Fibroblast of lung (primary cell): ENCODE measurements around the gene MGST1. TPM values are rescaled to one million over a fixed set of nuclear protein-coding genes. Genes with fewer than 3 reads are reported as not detected.
"Not testable (repeated sequence)": the region's sequence is repeated elsewhere in the genome, so short reads cannot be mapped to it uniquely, and the experiment has no call there.

Experiments
- DNase-seq, 2 donors: peaks; one replicate each; pipeline versions ENCODE4 v3.0.0 to v3.0.0-alpha.2; 2010; ENCODE audit warnings: low read depth in 2 of 2
- H2AFZ ChIP-seq: 2 replicates; pipeline ENCODE4 v1.5.1; 2012; ENCODE audit warnings: low read length, control low read depth, inconsistent platforms
- H3K27ac ChIP-seq: 2 replicates; pipeline ENCODE4 v1.5.1; 2011; ENCODE audit warnings: low read length, control low read depth; ENCODE audit not compliant: insufficient read depth
- H3K27me3 ChIP-seq: 2 replicates; pipeline ENCODE4 v1.5.1; 2011; ENCODE audit warnings: mild to moderate bottlenecking, low read length; ENCODE audit not compliant: control insufficient read depth, insufficient read depth
- H3K36me3 ChIP-seq: 2 replicates; pipeline ENCODE4 v1.5.1; 2011; ENCODE audit warnings: low read length; ENCODE audit not compliant: control insufficient read depth, insufficient read depth
- H3K4me1 ChIP-seq: 2 replicates; pipeline ENCODE4 v1.5.1; 2011; ENCODE audit warnings: low read length; ENCODE audit not compliant: control insufficient read depth, insufficient read depth; ENCODE audit errors: extremely low read depth
- H3K4me2 ChIP-seq: 2 replicates; pipeline ENCODE4 v1.5.1; 2011; ENCODE audit warnings: low read length, control low read depth; ENCODE audit not compliant: insufficient read depth; ENCODE audit errors: extremely low read depth
- H3K4me3 ChIP-seq, 4 experiments: fragments of 200-600 bp in 1 of 4; sonication (generic) in 1 of 4; replicated peaks in 1 of 4; 2 replicates each; pipeline ENCODE4 v1.5.1; 2011 to 2016; ENCODE audit warnings: low read length in 4 of 4, low read depth in 3 of 4, mild to moderate bottlenecking in 3 of 4, control low read depth in 2 of 4, inconsistent platforms in 1 of 4, mixed read lengths in 1 of 4; ENCODE audit not compliant: insufficient read depth in 1 of 4; ENCODE audit errors: control extremely low read depth in 1 of 4
- H3K79me2 ChIP-seq: 2 replicates; pipeline ENCODE4 v1.5.1; 2012; ENCODE audit warnings: mild to moderate bottlenecking, low read length, inconsistent platforms; ENCODE audit not compliant: control insufficient read depth, insufficient read depth
- H3K9ac ChIP-seq: 2 replicates; pipeline ENCODE4 v1.5.1; 2011; ENCODE audit warnings: mild to moderate bottlenecking, low read length, control low read depth; ENCODE audit not compliant: insufficient read depth
- H3K9me3 ChIP-seq: 2 replicates; pipeline ENCODE4 v1.5.1; 2012; ENCODE audit warnings: low read depth, low read length; ENCODE audit not compliant: control insufficient read depth, insufficient read depth
- H4K20me1 ChIP-seq: 2 replicates; pipeline ENCODE4 v1.5.1; 2011; ENCODE audit warnings: low read length; ENCODE audit not compliant: control insufficient read depth, insufficient read depth; ENCODE audit errors: extremely low read depth
- EZH2 ChIP-seq: IDR thresholded peaks from 2 replicates; pipeline ENCODE4 v1.5.1; 2012; ENCODE audit warnings: low read length, control low read depth, mild to moderate bottlenecking; ENCODE audit errors: missing control alignments
- polyA plus RNA-seq, 2 donors: library from polyadenylated mRNA; depleted of rRNA in 1 of 2; stranded (reverse) in 1 of 2; unstranded in 1 of 2; fragments of >200 nt; gene quantifications; 2 replicates each; pipeline ENCODE4 v1.2.1, GENCODE V29; 2011 to 2012; ENCODE audit warnings: missing spikeins in 1 of 2
- total RNA-seq: library from RNA; depleted of rRNA; stranded (reverse); fragments of >200 nt; gene quantifications from 2 replicates; pipeline ENCODE4 v1.2.1, GENCODE V29; 2014
- TF ChIP-seq, protein P1 (sequence below), 2 donors: IDR thresholded peaks in 1 of 2; conservative IDR thresholded peaks in 1 of 2; 1 replicate in 1 of 2; 2 replicates in 1 of 2; pipeline ENCODE4 v1.5.1; 2011 to 2012; ENCODE audit warnings: low read length in 2 of 2, control low read depth in 1 of 2, inconsistent platforms in 1 of 2, low read depth in 1 of 2, mild to moderate bottlenecking in 1 of 2

Gene MGST1
- total and polyA plus RNA-seq, 2 donors (not counting 1 experiment from before 2014, with no cell fraction given), result 117 to 386 TPM

DNA sequence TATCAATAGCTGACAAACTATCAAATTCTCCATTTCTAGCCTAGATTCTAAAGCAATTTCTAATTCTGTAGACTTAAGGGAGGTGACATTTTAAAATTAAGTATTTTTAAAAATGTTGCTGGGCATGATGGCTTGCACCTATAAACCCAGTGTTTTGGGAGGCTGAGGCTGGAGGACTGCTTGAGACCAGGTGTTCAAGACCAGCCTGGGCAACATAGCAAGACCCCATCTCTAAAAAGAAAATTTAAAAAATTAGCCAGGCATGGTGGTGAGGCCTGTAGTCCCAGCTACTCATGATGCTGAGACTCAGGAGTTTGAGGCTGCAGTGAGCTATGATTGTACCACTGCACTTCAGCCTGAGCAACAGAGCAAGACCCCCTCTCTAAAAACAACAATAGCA lies 15.1 kb downstream of the MGST1 start:
- no peak for TF ChIP-seq EZH2
- TF ChIP-seq, protein P1, sequence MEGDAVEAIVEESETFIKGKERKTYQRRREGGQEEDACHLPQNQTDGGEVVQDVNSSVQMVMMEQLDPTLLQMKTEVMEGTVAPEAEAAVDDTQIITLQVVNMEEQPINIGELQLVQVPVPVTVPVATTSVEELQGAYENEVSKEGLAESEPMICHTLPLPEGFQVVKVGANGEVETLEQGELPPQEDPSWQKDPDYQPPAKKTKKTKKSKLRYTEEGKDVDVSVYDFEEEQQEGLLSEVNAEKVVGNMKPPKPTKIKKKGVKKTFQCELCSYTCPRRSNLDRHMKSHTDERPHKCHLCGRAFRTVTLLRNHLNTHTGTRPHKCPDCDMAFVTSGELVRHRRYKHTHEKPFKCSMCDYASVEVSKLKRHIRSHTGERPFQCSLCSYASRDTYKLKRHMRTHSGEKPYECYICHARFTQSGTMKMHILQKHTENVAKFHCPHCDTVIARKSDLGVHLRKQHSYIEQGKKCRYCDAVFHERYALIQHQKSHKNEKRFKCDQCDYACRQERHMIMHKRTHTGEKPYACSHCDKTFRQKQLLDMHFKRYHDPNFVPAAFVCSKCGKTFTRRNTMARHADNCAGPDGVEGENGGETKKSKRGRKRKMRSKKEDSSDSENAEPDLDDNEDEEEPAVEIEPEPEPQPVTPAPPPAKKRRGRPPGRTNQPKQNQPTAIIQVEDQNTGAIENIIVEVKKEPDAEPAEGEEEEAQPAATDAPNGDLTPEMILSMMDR (conservative IDR thresholded peaks at IDR 0.05 in 1 of 2, IDR thresholded peaks at IDR 0.05 in 1 of 2; ENCODE audit: low read depth in 1 of 2, low read length in 2 of 2), result no peak
- peaks cover 6% of the 10 kb centered on the region for H3K36me3 ChIP-seq
- no peak overlapping the region for H3K4me3 ChIP-seq
- no peak overlapping the region for H2AFZ ChIP-seq
- H3K4me2 ChIP-seq, result no peak overlapping the region
- no peaks in the 10 kb centered on the region for H4K20me1 ChIP-seq
- H3K9ac ChIP-seq, result no peak overlapping the region
- H3K27ac ChIP-seq, result no peak overlapping the region
- no peak for DNase-seq
- H3K4me1 ChIP-seq, result peaks cover 2% of the 10 kb centered on the region
- H3K79me2 ChIP-seq, result peaks cover 1% of the 10 kb centered on the region
- H3K9me3 ChIP-seq, result no peaks in the 10 kb centered on the region
- no peaks in the 10 kb centered on the region for H3K27me3 ChIP-seq

DNA sequence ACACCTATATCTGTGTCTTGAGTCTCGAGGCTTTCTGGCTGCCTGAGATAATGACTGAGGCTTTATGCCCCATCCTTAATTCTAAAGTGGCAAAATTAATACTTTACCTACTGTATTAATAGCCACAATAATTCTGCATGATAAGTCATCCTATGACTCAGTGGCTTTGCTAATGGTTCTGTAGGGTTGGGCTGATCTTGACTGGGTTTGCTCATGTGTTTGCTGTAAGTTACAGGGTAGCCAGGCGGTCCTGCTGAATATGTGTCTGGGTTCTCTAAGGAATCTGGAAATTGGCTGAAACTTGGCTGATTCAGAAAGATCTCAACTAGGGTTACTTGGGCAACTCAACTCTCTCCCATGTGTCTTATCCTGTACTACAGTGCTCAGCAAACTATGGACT lies 21.7 kb downstream of the MGST1 start:
- Histone ChIP-seq H3K79me2 (no peaks in the 10 kb centered on the region), H3K4me3 (no peak overlapping the region), H3K9me3 (no peaks in the 10 kb centered on the region), H3K27ac (no peak overlapping the region), H3K27me3 (no peaks in the 10 kb centered on the region), H3K4me1 (no peaks in the 10 kb centered on the region), H3K36me3 (peaks cover 3% of the 10 kb centered on the region), H2AFZ (no peak overlapping the region), H3K4me2 (no peak overlapping the region), H3K9ac (no peak overlapping the region), H4K20me1 (no peaks in the 10 kb centered on the region)
- TF ChIP-seq EZH2, result no peak
- TF ChIP-seq, protein P1 (conservative IDR thresholded peaks at IDR 0.05 in 1 of 2, IDR thresholded peaks at IDR 0.05 in 1 of 2; ENCODE audit: low read depth in 1 of 2, low read length in 2 of 2), result no peak
- DNase-seq, result no peak

DNA sequence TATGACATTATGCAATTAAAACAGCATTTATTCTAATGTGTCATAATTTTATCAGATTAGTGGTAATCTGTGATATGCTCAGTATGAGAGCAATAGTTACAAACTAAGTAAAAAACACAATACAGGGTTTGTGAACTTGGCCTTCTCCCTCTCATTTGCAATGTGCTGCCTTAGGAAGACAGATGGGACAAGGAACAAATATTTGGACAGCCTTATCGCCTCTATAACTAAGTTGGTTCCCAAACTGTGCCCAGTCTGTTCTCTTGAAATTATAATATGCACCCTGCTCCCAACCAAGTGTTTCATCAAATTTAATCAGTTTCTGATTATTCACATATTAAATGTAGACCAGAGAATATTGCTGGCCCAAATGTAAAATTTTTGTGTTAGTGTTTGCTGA lies 22.7 kb downstream of the MGST1 start:
- TF ChIP-seq EZH2, result no peak
- TF ChIP-seq, protein P1 (conservative IDR thresholded peaks at IDR 0.05 in 1 of 2, IDR thresholded peaks at IDR 0.05 in 1 of 2; ENCODE audit: low read depth in 1 of 2, low read length in 2 of 2), result no peak
- no peak overlapping the region for H3K27ac ChIP-seq
- H3K9me3 ChIP-seq, result no peaks in the 10 kb centered on the region
- DNase-seq, result no peak
- no peak overlapping the region for H3K4me2 ChIP-seq
- no peaks in the 10 kb centered on the region for H3K4me1 ChIP-seq
- H3K36me3 ChIP-seq, result peaks cover 3% of the 10 kb centered on the region
- no peak overlapping the region for H3K4me3 ChIP-seq
- H3K9ac ChIP-seq, result no peak overlapping the region
- H3K27me3 ChIP-seq, result no peaks in the 10 kb centered on the region
- H4K20me1 ChIP-seq, result no peaks in the 10 kb centered on the region
- H2AFZ ChIP-seq, result no peak overlapping the region
- H3K79me2 ChIP-seq, result no peaks in the 10 kb centered on the region

DNA sequence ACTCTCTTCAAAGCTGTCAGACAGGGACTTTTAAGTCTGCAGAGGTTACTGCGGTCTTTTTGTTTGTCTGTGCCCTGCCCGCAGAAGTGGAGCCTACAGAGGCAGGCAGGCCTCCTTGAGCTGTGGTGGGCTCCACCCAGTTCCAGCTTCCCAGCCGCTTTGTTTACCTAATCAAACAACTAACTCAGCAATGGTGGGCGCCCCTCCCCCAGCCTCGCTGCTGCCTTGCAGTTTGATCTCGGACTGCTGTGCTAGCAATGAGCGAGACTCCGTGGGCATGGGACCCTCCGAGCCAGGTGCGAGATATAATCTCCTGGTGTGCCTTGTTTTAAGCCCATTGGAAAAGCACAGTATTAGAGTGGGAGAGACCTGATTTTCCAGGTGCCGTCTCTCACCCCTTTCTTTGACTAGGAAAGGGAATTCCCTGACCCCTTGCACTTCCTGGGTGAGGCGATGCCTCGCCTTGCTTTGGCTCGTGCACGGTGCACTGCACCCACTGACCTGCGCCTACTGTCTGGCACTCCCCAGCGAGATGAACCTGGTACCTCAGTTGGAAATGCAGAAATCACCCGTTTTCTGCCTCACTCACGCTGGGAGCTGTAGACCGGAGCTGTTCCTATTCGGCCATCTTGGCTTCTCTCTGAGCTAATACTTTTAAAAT lies 35.3 kb downstream of the MGST1 start:
- H3K27ac ChIP-seq, H3K36me3 ChIP-seq, H2AFZ ChIP-seq, H3K9ac ChIP-seq, H4K20me1 ChIP-seq, H3K4me1 ChIP-seq, H3K79me2 ChIP-seq, H3K27me3 ChIP-seq, H3K4me3 ChIP-seq, H3K9me3 ChIP-seq, H3K4me2 ChIP-seq, DNase-seq: not testable (repeated sequence)
